Measurements from ENCODE around the gene PPP1R12A.
"Not testable (repeated sequence)": the region's sequence is repeated elsewhere in the genome, so short reads cannot be mapped to it uniquely, and the experiment has no call there.

PPP1R12A gene

DNA sequence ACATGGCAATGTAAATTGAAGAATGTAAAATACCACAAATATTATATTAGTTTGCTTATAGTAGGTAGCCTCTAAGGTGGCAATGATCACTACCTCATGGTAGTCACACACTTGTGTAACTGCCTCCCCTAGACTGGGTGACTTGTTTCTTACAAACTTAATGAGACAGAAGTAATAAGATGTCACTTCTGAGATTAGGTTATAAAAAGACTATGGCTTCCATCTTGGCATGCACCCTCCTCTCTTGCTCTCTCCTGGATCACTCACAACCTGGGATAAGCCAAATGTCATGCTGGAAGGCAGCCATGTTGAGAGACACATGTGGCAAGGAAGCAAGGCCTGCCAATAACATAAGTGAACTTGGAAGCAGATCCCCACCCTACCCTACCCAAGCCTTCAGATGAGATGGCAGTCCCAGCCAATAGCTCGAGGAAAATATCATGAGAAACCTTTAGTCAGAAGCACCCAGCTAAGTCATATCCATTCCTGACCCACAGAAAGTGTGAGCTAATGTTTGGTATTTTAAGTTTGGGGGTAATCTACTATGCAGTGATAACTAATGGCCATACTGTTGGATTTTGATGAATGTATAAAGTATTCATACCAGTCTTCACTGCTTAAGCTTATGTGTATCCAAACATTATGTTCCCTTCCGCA lies 43.3 kb downstream of the PPP1R12A start:
- DNase-seq: no peak

GRCh38 chr12:79887890-79888289 lies 47.0 kb downstream of the PPP1R12A start:
- DNase-seq: no peak

- DNase-seq: peak; percentile 39
These were observed 47.9 kb downstream of the PPP1R12A start for GRCh38 chr12:79886917-79887519.

- DNase-seq: no peak
These were observed 48.9 kb downstream of the PPP1R12A start for GRCh38 chr12:79885911-79886490.

GRCh38 chr12:79884401-79885006 lies 50.4 kb downstream of the PPP1R12A start:
- no peak for DNase-seq

DNA sequence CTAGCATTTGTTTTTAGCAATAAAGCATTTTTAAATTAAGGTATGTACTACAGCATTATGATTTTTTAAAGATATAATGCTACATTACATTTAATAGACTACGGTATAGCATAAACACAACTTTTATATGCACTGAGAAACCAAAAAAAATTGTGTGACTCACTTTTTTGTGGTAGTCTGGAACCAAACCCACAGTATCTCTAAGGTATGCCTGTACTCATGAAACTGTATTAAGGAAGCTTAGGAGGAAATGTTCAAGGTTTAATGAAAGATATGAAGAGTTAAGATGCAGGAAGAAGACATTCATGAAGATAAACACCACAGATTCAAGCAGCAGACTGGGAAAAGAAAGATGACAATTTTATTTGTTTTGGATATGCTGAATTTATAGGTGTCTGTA lies 51.7 kb downstream of the PPP1R12A start:
- no peak for DNase-seq

DNA sequence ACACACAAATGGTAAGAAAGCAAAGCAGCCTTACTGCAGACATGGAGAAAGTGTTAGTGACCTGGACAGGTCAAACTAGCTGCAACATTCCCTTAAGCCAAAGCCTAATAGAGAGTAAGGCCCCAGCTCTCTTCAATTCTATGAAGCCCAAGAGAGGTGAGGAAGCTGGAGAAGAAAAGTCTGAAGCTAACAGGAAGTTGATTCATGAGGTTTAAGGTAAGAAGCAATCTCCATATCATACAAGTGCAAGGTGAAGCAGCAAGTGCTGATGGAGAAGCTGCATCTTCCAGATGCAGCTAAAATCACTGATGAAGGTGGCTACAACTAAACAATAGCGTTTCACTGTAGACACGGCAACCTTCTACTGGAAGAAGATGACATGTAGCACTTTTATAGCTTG lies 53.5 kb downstream of the PPP1R12A start:
- no peak for DNase-seq

- DNase-seq: not testable (repeated sequence)
These were observed 56.4 kb downstream of the PPP1R12A start for GRCh38 chr12:79878506-79878905.

GRCh38 chr12:79877246-79877645 lies 57.7 kb downstream of the PPP1R12A start:
- DNase-seq: no peak

GRCh38 chr12:79874665-79875064 lies 60.2 kb downstream of the PPP1R12A start:
- no peak for DNase-seq

- DNase-seq: no peak
These were observed 61.7 kb downstream of the PPP1R12A start for GRCh38 chr12:79873201-79873600.

GRCh38 chr12:79871621-79872020 lies 63.3 kb downstream of the PPP1R12A start:
- no peak for DNase-seq

GRCh38 chr12:79870916-79871315 lies 64.0 kb downstream of the PPP1R12A start:
- DNase-seq: no peak

- DNase-seq: no peak
These were observed 75.3 kb downstream of the PPP1R12A start for GRCh38 chr12:79859646-79860045.

GRCh38 chr12:79858518-79858917 lies 76.4 kb downstream of the PPP1R12A start:
- no peak for DNase-seq

- no peak for DNase-seq
These were observed 77.2 kb downstream of the PPP1R12A start for GRCh38 chr12:79857675-79858074.

DNA sequence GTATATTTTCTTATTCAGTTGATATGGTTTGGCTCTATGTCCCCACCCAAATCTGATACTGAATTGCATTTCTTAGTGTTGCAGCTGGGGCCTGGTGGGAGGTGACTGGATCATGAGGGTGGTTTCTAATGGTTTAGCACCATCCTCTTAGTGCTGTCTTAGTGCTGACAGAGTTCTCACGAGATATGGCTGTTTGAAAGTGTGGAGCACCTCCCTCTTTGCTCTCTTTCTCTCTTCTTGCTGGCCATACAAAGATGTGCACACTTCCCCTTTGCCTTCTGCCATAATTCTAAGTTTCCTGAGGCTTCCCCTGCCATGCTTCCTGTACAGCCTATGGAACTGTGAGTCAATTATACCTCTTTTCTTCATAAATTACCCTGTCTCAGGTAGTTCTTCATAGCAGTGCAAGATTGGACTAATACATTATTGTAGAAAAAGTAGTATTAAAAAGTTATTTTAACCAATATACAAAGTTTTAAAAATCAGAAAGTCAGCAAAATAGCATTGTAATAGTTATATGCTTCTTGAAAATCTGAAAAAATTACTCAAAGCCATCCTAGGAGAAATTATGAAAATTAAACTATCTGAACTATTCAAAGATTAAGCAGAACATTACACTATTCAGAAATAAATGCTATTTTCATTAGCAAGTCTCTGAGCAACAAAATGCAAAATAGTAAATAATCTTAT lies 84.1 kb downstream of the PPP1R12A start:
- no peak for DNase-seq

DNA sequence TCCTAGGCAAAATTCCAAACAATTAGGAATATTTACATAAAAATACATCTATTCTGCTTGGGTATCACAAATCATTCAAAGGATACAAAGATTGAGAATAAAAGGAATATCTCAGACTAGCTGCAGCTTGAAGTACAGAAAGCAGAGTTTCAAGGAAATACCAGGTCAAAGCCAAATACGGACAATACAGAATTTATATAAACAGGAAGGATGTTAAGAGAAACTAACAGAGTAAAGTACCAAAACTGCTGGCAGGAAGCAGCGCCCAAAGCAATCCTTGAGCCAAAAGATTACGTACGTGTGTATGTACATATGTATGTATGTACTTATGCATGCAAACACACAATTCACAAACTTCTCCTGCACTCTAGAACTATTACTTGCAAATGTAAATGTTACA lies 86.6 kb downstream of the PPP1R12A start:
- DNase-seq: no peak

DNA sequence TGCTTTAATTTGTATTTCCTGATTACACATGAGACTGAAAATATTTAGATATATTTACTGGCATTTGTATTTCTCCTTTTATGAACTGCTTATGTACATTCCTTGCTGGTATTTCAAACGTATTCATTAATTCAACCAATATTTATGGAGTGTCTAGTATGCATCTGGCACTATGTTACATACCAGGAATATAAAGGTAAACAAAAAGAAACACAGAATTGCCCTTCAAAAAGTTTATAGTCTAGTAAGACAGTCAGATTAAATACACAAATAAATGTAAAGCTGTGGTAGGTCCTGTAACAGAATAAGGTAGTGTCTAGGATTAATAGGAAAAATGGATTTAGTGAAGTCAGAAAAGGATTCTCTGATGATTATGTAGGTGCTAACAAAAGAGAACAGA lies 87.5 kb downstream of the PPP1R12A start:
- no peak for DNase-seq

DNA sequence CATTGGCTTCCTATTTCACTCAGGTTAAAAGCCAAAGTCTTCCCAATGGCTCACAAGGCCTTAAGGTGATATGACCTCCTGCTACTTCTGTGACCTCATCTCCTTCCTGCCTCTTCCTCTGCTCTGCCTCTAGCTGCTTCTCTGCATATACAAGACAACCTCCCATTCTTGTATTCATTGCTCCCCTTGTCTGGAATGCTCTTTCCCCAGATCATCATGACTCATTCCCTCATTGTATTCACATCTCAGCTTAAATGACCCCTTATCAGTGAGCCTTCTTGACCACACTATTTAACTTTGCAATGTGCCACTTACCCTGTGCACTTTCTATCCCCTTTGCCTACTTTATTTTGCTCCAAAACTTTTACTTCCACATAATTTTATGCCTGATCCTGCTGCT lies 90.2 kb downstream of the PPP1R12A start:
- DNase-seq: no peak

DNA sequence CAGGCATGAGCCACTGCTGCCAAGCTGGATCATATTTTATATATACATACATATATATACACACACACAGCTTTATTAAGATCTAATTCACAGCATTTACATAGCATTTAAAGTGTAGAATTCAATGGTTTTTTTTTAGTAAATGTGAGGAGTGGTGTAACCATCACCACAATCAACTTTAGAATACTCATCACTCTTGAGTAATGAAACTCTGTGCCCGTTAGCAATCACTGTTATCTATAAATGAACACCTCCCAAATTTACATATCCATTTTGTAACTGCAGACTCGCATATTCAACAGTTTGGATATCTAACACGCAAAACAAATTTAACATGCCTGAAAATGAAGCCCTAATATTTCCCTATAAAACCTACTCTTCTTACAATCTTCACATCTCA lies 90.9 kb downstream of the PPP1R12A start:
- DNase-seq: no peak

DNA sequence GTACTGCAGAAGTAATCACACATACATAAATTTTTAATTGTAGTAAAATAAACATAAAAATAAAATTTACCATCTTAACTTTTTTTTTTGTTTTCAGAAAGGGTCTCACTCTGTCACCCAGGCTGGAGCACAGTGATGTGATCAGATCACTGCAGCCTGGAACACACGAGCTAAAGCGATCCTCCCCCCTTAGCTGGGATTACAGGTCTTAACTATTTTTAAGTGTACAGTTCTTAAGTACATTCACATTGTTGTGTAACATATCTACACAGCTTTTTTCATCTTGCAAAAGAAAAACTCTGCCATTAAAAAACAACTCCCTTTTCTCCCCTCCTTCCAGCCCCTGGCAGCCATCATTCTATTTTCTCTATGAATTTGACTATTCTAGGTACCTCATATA lies 92.3 kb downstream of the PPP1R12A start:
- DNase-seq: no peak

GRCh38 chr12:79841878-79842265 lies 93.0 kb downstream of the PPP1R12A start:
- DNase-seq: no peak

Measured in NCI-H2171 treated with DMSO at 0.1 percent for 48 hours (cell line).